Stimulated activated CD8-positive, alpha-beta memory T cell treated with anti-CD3 and anti-CD28 coated beads, Interleukin-4, amount 100 ng/mL, for 24 hours (primary cell): ENCODE measurements around the gene SALL4.

Source experiments
- DNase-seq: peaks from one replicate; pipeline ENCODE4 v3.0.0-alpha.2; 2020; ENCODE audit warnings: low read depth

Gene SALL4

DNA sequence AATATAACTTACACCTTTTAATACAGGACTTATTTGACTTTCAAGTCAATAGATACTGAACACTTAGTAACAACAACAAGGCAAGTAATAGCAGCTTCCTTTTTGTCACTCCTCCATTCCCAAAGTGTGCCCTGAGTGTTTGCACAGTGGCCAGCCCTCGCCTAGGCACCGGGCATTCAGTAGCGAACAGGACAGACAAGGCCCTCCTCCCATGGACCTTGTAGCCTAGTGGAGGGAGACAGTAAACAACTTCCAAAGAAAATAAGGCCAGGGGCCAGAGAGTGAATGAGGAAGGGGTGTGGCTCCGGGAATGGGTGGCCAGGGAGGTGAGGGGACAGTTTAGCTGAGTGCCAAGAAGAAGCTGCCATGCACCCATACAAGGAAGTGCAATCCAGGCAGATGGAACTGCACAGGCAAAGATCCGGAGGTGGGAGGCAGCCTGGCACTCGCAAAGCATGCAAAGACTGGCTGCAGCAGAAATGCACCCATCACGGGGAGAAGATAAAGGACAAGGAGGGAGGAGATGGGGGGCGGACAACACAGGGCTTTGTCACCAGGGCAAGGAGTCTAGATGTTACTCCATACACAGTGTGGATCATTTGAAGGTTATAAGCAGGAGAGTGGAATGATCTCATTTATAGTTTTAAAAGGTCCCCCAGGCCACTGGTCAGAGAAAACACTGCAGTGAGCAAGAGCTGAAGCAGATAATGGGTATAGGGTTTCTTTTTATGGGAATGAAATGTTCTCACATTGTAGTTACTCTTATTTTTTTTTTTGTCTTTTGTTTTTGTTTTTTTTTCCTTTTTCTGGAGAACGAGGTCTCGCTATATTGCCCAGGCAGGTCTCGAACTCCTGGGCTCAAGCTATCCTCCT is 66.4 kb downstream of the SALL4 start:
- no peak for DNase-seq

DNA sequence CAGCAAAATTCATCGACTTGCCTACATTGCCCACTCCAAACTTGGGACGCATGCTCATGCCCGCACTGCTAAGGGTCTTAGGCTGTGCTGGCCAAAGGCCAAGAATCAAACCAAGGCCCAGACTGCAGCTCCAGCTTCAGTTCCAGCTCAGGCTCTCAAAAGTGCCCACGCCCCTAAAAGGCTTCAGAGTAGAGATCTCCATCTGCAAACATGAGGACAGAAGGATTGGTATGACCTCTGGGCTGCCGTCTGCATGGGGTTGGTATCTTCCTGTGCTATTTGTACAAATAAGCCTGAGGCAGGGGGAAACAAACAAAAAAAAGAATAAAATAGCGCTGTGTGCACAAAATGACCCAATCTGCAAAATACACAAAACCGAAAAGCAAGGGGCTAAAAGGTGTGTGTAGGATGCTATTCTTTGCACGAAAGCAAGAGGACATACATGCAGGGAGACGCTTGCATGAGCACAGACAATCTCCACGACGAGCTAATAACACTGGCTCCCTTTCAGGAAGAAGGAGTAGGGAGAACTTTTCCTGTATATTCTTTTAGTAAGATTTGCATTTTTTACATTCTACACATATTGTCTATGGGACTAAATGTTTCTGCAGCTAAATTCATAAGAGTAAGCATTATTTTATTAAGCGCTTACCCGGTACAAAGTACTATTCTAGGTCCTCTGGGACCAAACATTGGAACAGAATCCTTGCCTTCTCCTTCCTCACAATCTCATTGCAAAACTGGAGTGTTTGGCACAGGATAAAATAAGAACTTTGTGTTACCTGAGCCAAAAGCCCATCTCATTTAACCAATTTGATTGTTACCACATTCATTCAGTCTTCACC is 67.2 kb downstream of the SALL4 start:
- no peak for DNase-seq

DNA sequence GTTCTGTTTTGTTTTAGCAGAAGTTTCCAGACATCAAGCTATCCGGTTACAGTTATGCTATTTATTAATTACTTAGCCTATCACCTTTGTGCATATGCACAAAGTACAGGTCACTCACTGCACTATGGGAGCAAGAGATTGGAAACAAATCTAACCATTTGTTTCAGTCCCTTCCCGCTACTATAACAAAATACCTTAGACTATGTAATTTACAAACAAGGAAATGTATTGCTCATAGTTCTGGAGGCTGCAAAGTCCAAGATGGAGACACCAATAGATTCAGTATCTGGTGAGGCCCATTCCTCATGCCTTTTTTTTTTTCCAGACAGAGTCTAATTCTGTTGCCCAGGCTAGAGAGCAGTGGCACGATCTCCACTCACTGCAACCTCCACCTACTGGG is 69.3 kb downstream of the SALL4 start:
- no peak for DNase-seq
